IPS-18a (cell line): Measurements from ENCODE around the gene OXCT2.
"Not testable (repeated sequence)": the region's sequence is repeated elsewhere in the genome, so short reads cannot be mapped to it uniquely, and the experiment has no call there.

Source experiments
- H3K27ac ChIP-seq: one replicate; pipeline ENCODE4 v1.5.1; 2013; ENCODE audit warnings: low read length
- H3K27me3 ChIP-seq: one replicate; pipeline ENCODE4 v1.6.1; 2013; ENCODE audit warnings: mild to moderate bottlenecking, low read length; ENCODE audit not compliant: control insufficient read depth, insufficient read depth
- H3K36me3 ChIP-seq: one replicate; pipeline ENCODE4 v1.6.1; 2013; ENCODE audit warnings: low read depth, low read length; ENCODE audit not compliant: control insufficient read depth
- H3K4me1 ChIP-seq: one replicate; pipeline ENCODE4 v1.6.1; 2013; ENCODE audit warnings: low read depth, low read length; ENCODE audit not compliant: control insufficient read depth
- H3K4me3 ChIP-seq: one replicate; pipeline ENCODE4 v1.5.1; 2013; ENCODE audit warnings: low read length
- H3K9ac ChIP-seq: one replicate; pipeline ENCODE4 v1.6.1; 2013; ENCODE audit warnings: mild to moderate bottlenecking, low read length, moderate library complexity
- H3K9me3 ChIP-seq: one replicate; pipeline ENCODE4 v1.6.1; 2013; ENCODE audit warnings: low read depth, low read length; ENCODE audit not compliant: control insufficient read depth

The OXCT2 gene

GRCh38 chr1:39799770-39800470, 28.8 kb upstream of the OXCT2 start:
- Histone ChIP-seq H3K36me3 (no peaks in the 10 kb centered on the region), H3K4me1 (no peaks in the 10 kb centered on the region), H3K27me3 (no peaks in the 10 kb centered on the region), H3K9ac (no peak overlapping the region), H3K27ac (no peak overlapping the region), H3K9me3 (no peaks in the 10 kb centered on the region), H3K4me3 (no peak overlapping the region)

GRCh38 chr1:39798859-39799769, 28.0 kb upstream of the OXCT2 start:
- not testable (repeated sequence) for H3K27ac ChIP-seq, H3K9ac ChIP-seq, H3K4me1 ChIP-seq, H3K36me3 ChIP-seq, H3K27me3 ChIP-seq, H3K9me3 ChIP-seq, H3K4me3 ChIP-seq

GRCh38 chr1:39795651-39796050, 24.5 kb upstream of the OXCT2 start:
- Histone ChIP-seq H3K27ac (no peak overlapping the region), H3K9ac (no peak overlapping the region), H3K27me3 (peaks cover 20% of the 10 kb centered on the region), H3K9me3 (no peaks in the 10 kb centered on the region), H3K4me3 (no peak overlapping the region), H3K36me3 (no peaks in the 10 kb centered on the region), H3K4me1 (no peaks in the 10 kb centered on the region)

- H3K4me3 ChIP-seq = no peak overlapping the region
Observed at GRCh38 chr1:39791838-39792237, 20.7 kb upstream of the OXCT2 start.

GRCh38 chr1:39789571-39790110, 18.5 kb upstream of the OXCT2 start:
- Histone ChIP-seq H3K27me3 (peaks cover 71% of the 10 kb centered on the region), H3K27ac (no peak overlapping the region), H3K4me3 (peak overlapping the region; percentile 44), H3K9me3 (no peaks in the 10 kb centered on the region), H3K4me1 (no peaks in the 10 kb centered on the region), H3K9ac (no peak overlapping the region), H3K36me3 (no peaks in the 10 kb centered on the region)

More at GRCh38 chr1:39791838-39792237, 20.7 kb upstream of the OXCT2 start:
- Histone ChIP-seq H3K36me3 (no peaks in the 10 kb centered on the region), H3K9ac (no peak overlapping the region), H3K27me3 (peaks cover 55% of the 10 kb centered on the region), H3K9me3 (no peaks in the 10 kb centered on the region), H3K4me1 (no peaks in the 10 kb centered on the region), H3K27ac (no peak overlapping the region)

GRCh38 chr1:39788758-39789570, 17.8 kb upstream of the OXCT2 start, which contains the start of gene BMP8B:
TSS of gene BMP8B (minus strand) at chr1:39788865. CDS start at chr1:39788485, 380 bp downstream.
- Histone ChIP-seq H3K4me1 (no peaks in the 10 kb centered on the region), H3K27ac (no peak within 1 kb of the TSS), H3K27me3 (peaks cover 71% of the 10 kb centered on the region), H3K9ac (no peak within 1 kb of the TSS), H3K36me3 (no peaks in the 10 kb centered on the region), H3K4me3 (peak within 1 kb of the TSS; percentile 44), H3K9me3 (no peaks in the 10 kb centered on the region)

- Histone ChIP-seq H3K36me3 (no peaks in the 10 kb centered on the region), H3K9me3 (no peaks in the 10 kb centered on the region), H3K4me3 (no peak overlapping the region), H3K27me3 (peaks cover 75% of the 10 kb centered on the region), H3K4me1 (no peaks in the 10 kb centered on the region), H3K27ac (no peak overlapping the region), H3K9ac (no peak overlapping the region)
Observed at GRCh38 chr1:39788426-39788757, 17.2 kb upstream of the OXCT2 start.

- H3K9ac ChIP-seq, H3K4me3 ChIP-seq, H3K27ac ChIP-seq, H3K9me3 ChIP-seq, H3K4me1 ChIP-seq, H3K36me3 ChIP-seq: not testable (repeated sequence)
- peaks cover 74% of the 10 kb centered on the region for H3K27me3 ChIP-seq
Observed at GRCh38 chr1:39787964-39788363, 16.8 kb upstream of the OXCT2 start.

GRCh38 chr1:39787468-39787867, 16.3 kb upstream of the OXCT2 start:
- Histone ChIP-seq H3K4me1 (no peaks in the 10 kb centered on the region), H3K9ac (no peak overlapping the region)

GRCh38 chr1:39787108-39787375, 15.9 kb upstream of the OXCT2 start:
- H3K27ac ChIP-seq, H3K9me3 ChIP-seq, H3K4me1 ChIP-seq, H3K4me3 ChIP-seq, H3K36me3 ChIP-seq, H3K9ac ChIP-seq: not testable (repeated sequence)
- H3K27me3 ChIP-seq = peaks cover 68% of the 10 kb centered on the region

More at GRCh38 chr1:39787468-39787867, 16.3 kb upstream of the OXCT2 start:
- H3K27me3 ChIP-seq = peaks cover 69% of the 10 kb centered on the region
- H3K4me3 ChIP-seq = no peak overlapping the region
- no peaks in the 10 kb centered on the region for H3K36me3 ChIP-seq
- no peak overlapping the region for H3K27ac ChIP-seq
- H3K9me3 ChIP-seq = no peaks in the 10 kb centered on the region

- not testable (repeated sequence) for H3K27ac ChIP-seq, H3K4me3 ChIP-seq, H3K9ac ChIP-seq, H3K4me1 ChIP-seq, H3K36me3 ChIP-seq, H3K9me3 ChIP-seq
- peaks cover 66% of the 10 kb centered on the region for H3K27me3 ChIP-seq
Observed at GRCh38 chr1:39786303-39787107, 15.4 kb upstream of the OXCT2 start.
